HG03442 (cell line): Measurements from ENCODE around the gene CERS6.
"Not testable (repeated sequence)": the region's sequence is repeated elsewhere in the genome, so short reads cannot be mapped to it uniquely, and the experiment has no call there.

ENCODE experiments used
- ATAC-seq: cut with Tn5 transposase; IDR thresholded peaks from one replicate; pipeline ENCODE4 v1.9.1; 2021; ENCODE audit warnings: mild to moderate bottlenecking, moderate library complexity; ENCODE audit not compliant: unreplicated experiment

CERS6 gene

DNA sequence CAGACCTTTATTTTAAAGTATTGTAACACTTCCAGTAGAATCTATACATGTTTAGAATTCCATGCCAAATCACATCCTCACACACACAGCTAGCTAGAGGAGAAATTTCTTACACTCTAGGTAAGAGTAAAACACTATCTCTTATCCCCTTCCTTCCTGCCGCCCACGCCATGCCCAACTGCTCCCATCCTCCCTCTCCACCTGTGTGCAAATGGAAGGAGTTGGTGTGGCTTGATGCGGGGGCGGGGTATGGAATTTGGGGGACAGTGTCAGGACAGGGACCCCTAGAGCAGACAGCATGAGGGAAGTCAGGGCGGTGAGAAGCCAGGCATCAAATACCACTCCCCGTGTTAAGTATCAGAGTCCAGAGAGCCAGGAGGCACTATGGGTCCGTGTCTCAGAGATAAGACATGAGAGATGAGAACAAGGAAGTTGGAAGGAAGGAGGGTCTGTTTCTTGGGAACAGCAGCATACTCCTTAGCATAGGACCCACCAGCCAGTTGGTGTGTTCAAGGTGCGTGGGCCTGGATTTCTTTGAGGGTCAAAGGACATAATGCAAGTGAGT is 297.8 kb downstream of the CERS6 start:
- ATAC-seq = no peak

DNA sequence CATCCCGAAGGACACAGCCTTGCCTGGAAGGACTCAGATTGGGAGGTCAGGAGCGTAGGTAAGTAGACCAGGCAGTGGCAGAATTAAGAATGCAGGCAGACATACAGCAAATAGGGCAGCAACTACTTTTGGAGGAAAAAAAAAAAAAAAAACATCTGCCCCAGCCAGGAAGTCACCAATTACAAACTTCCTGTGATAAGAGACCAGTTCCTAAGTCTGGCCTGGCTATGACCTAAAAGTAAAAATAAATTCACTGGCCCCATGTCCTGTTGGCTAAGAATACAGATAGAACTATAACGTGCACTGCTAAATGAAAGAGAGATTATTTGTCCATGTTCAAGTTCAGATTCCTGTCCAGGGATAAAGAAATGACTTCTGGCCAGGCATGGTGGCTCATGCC is 301.2 kb downstream of the CERS6 start:
- no peak for ATAC-seq

DNA sequence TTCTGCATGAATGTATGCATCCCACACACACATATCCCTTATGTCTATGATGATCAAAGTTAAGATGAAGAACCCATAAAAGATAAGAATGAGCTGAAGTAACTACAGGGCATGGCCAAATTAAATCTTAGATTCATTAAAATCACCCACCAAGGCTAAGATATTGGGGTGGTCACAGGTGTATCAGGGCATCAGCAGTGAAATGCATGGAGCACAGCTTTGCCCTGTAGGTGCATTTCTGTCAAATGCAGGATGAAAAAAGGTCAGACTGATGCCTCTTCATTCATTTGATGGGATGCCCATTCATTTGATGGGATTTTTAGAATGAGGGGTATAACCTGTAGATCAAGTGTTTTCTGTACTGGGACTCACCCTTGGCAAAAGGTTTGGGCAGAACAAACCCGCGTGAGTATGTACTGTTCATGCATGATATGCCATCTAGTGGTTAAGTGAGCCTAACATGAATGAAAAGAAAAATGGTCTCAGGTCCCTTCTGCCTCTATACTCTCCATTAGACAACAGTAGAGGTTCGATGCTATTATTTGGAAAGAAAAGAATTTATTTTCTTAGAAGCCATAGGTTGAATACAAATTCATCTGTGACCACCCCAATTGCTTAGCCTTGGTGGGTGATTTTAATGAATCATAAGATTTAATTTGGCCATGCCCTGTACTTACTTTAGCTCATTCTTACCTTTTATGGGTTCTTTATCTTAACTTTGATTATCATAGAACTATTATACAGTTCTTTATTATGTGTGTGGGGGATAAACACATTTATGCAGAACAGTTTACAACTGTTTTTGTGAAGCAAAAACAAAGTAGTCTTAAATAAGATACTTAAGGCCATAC is 303.1 kb downstream of the CERS6 start:
- peak; percentile 87 for ATAC-seq

DNA sequence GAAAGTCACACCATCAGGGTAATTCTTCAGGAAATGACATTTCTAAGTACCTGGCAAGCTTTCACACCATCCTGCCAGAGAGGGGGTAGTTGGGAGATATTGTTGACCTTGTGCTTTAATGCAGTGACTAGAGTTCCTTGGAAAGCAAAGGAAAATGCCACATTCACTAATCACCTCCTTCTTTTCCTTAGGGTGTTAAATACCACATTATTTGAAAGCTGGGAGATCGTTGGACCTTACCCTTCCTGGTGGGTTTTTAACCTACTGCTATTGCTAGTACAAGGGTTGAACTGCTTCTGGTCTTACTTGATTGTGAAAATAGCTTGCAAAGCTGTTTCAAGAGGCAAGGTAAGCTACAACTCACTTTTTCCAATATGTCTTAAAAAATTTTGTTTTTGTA is 309.3 kb downstream of the CERS6 start:
- ATAC-seq = no peak

DNA sequence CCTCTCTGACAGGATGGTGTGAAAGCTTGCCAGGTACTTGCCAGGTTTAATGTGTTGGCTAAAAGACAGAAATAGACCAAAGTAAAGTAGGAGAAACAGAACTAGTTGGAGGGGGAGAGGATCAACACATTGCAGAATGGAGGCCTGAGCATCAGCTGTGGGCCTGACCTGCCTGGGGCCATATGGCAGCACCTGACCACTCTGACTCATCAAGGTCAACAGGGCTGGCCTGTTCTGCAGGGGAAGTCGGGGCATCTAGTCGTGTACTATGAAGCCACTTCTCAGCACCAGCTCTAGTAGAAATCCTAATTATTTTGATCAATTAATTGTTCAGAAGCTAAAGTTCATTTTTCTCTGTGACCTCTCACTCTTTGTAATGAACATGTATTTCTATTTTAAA is 310.5 kb downstream of the CERS6 start:
- ATAC-seq = no peak

DNA sequence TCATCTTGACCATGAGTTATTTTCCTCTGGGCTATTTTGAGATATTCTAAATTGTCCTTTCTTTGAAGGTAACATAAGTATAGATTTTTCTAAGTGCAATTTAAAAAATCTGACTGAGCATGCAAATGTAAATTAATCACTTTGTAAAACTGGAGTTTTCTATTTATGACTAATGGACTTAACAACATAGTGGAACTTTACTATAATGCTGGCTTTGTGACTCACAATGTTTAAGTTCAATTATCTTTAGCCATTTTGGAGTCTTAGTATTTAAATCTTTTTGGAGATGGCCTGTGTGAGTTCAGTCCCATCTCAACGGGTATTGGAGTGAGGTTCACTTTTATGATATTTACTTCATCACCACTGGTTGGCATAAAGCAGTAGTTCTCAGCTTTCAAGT is 311.2 kb downstream of the CERS6 start:
- no peak for ATAC-seq

DNA sequence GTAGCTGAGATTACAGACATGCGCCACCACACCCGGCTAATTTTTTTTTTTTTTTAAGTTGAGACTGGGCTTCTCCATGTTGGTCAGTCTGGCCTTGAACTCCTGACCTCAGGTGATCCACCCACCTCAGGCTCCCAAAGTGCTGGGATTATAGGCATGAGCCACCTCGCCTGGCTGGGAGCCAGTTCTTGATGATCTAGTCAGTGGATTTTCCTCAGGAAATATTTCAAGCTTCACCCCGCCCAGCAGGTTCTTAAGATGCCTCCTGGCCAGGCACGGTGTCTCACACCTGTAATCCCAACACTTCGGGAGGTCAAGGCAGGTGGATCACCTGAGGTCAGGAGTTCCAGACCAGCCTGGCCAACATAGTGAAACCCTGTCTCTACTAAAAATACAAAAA is 312.3 kb downstream of the CERS6 start:
- ATAC-seq = not testable (repeated sequence)

DNA sequence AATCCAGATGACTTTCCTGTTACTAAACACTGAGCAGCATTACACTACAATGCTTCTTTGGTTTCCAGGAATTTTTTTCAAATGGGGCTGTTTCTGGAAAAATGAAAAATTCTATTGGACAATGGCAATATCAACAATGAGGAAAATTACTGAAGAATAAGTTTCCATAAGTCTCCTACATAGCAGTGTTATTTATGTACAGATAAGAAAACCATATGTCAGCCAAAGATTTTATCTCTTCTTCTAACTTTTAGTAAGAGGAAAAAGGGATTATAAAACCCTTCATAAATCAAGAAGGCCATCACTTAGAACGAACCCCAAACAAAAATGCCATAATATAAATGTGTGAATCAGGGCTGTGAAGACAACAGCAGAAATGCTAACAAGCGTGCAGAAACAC is 314.7 kb downstream of the CERS6 start:
- no peak for ATAC-seq

DNA sequence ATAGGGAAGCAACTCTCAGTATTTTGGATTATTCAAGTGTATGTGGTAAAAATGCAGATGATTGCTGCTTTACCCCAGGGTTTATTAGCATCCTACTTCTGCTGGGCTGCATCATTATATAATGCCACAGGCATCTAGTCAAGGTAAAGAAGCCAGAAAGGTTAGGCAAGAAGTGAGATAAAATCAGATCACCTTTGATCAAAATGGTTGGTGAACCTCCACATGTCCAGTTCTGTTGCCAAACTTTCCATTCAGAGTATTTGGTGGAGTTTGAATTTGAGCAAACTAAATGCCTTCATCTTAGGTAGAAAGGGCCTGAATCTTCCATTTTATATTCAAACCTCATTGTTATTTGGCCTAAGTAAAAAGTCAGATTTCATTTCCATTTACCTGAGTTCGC is 316.6 kb downstream of the CERS6 start:
- ATAC-seq = no peak

DNA sequence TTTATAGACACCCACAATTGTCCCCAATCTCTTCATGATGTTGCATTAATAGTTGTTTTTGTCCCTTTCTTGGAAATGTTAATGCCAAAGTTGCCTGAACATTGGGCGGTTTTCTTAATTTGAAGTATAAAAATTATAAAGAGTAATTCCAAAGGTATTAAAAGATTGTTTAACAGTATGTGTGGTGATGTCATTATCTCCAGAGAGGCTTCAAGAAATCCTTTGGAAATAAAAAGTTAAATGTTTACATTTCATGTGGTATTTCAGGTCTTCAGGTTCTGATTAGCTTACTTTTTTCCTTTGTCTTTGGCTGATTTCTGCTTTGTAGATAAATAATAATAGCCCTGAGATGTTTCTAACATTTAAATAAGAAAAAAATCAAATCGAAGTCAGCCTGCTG is 317.1 kb downstream of the CERS6 start:
- no peak for ATAC-seq

DNA sequence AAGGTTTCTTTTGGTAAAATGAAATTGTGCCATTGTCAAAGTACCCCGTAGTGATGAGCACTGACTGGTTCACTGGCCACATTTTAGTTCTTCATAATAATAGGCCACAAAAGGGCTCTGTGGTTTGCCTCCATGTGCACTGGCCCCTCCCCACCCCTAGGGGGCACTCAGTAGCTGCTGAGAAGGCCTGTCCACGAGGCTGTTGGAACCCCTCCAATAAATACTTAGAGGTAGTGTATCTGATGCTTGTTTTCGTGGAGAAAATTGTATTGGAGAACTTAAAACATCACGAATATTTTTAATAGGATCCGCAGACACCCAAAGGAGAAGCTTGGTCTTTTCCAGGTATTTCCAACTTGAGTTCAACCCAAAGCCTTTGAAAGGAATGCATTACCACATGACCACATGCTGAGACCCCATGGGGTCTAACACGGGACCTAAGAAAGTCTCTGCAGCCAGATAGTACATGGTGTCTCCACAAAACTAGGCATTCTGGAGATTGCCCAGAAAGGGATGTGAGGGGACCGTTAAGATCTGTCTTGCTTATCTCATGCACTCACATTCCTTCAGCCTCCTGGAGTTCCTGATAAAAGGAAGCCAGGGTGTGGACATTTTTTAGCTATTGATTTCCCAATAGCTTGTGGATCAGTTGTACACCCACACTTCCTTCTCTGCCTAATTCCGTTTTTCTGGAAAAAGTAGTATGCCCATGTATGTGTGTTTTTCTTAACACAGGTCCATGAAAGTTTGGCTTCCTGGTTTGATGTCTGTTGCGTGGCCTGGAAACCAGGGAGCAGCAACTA is 317.8 kb downstream of the CERS6 start:
- ATAC-seq = peak; percentile 63

DNA sequence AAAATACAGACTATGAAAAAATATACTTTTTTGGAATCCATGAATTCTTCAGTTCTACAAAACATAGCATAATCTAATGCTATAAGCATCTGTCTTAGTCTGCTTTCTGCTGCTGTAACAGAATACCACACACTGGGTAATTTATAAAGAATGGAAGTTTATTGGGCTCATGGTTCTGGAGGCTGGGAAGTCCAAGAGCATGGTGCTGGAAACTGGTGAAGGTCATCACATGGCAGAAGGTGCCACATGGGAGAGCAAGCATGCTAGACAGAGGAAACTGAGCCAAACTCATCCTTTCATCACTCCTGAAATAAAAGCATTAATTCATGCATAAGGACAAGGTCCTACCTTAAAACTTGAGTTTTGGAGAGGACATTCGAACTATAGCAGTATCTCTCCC is 319.8 kb downstream of the CERS6 start:
- ATAC-seq = no peak

DNA sequence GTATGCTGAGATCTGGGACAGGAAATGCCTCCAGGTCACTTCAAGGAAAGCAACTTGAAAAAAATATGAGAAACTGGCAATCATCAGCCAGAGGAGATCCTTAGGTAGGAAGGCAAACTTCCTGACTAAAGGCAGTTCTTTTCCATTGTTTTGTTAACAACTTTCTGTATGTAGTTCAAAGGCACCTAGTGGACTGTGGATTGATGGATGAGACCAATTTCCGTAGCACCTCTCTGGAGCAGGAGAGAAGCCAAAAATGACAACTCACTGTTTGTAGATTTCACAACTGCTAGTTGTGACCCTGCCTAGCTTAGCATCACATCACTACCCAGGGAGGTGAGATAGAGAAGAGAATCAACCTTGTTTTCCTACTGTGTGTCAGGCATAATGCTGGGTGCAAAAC is 324.6 kb downstream of the CERS6 start:
- ATAC-seq = no peak

DNA sequence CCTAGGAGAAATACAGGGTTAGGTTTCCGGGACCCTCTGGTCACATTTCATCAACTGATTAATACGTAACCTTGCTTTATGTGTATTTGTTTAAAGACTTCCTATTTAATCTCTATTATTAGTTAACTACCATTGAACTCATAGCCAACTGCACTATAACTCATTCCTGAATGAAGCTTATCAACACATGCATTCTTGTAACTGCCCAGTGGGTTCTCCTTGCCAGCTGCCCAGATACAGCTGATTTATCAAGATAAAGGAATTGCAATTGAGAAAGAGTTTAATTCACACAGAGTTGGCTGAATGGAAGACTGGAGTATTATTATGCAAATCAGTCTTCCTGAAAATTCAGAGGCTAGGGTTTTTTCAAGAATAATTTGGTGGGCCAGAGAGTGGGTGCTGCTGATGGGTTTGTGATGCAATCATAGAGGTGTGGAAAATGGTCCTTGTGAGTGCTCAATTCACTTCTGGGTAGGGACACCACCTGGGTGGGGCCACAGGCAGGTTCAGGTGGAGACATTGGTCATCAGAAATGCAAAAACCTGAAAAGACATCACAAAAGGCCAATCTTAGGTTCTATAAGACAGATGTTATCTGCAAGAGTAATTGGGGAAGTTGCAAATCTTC is 325.2 kb downstream of the CERS6 start:
- ATAC-seq = no peak

DNA sequence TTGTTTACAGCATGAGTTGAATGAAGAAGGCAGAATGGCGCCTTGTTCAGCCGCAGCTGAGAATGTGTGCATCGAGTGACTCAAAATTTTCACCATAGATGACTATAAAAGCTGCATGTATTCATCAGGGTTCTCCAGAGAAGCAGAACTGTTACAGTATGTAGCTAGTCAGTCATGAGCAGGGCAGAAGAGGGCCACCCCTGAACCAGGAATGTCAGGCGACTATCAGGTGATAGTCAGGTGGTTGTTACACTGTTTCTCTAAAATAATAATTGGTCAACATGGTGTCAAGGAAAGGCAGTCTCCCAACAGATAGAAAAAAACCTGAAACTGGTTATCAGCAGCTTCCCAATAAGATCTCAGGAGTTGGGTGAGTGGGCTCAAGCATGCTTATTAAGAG is 326.2 kb downstream of the CERS6 start:
- no peak for ATAC-seq

DNA sequence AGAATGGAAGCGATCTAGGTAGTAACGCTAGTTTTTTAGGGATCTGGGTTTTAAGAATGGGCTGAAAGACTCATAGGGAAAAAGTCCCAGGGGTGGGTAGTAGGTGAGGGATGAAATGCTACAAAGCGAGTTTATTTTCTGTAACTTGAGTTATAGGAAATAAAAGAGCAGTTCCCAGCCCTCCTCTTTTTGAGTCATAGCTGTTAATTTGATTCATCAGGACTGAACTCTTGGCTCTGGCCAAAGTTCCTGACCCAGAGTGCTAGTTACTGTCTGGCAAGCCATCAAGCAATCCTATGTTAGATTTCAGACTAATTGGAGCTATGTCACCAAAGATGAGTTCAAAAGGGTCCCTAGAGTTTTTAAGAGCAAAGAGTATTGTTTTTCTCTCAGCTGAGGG is 328.9 kb downstream of the CERS6 start:
- no peak for ATAC-seq

DNA sequence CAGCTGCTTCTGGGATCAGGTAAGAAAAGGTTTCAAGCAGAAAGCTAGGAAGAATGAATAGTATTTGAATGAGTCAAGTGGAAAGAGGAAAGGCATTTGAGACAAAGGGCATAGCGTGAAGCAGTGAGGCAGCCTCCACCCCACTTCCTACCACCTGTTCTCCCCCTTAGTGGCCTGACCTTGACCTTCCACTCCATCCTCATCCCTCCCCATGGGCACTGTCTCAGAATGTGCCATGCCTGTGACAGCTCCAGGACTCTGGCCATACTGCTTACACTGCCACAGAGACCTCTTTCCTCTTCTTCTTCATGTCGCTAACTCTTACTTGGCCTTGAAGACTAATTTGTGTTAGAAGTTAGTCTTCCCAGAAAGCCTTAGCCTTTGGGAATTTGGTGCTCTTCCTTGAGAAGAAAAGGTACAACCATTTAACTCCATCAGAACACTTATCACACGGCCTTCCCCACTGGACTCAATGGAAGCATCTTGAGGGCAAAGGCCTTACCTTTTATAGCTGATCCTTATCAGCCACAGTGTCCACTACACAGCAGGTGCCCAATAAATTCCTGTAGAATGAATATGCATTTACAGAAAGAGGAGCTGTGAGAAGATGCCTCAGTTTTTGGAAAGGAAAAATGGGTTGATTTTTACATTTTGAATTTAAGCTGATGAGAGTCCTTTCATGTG is 331.2 kb downstream of the CERS6 start:
- no peak for ATAC-seq

DNA sequence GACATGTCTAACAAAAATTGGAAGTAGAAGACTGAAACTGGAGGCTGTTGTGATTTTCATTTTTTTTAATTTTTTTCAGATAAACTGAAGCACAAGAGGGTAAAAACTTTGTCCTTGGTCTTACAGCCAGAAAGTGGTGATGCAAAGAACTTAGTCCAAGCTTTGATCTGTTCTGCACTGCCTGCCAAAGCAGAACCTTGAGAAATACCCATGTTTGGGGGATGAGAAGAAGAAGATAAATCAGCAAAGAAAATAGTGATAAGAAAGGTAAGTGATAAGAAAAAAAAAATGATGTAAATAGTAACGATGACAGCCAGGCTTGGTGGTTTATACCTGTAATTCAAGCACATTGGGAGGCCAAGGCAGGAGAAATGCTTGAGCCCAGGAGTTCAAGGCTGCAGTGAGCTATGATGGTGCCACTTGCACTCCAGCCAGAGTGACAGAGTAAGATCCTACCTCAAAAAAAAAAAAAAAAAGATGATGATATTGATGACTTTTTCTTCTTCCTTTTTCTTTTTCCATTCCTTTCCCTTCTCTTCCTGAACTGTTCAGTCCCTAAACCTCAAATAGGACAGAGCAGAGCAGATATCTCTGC is 331.8 kb downstream of the CERS6 start:
- ATAC-seq = no peak

DNA sequence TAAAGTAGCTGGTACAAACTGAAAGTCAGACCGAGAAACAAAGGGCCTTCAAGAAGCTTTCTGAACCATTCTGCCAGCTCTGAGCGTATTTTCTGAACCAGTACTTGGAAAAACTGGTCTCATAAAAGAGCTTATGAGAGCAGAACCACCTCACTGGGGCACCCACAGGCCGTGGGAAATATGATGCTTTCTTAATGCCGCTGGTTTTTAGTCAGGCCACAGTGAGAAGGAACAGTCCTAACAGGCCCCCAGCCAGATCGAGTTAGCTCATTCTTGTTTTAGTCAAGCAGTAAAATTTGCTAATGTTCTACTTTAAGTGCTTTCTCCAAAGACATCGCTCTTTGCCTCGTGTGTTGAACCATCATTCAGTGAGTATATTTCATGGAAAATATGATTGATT is 333.7 kb downstream of the CERS6 start:
- no peak for ATAC-seq

DNA sequence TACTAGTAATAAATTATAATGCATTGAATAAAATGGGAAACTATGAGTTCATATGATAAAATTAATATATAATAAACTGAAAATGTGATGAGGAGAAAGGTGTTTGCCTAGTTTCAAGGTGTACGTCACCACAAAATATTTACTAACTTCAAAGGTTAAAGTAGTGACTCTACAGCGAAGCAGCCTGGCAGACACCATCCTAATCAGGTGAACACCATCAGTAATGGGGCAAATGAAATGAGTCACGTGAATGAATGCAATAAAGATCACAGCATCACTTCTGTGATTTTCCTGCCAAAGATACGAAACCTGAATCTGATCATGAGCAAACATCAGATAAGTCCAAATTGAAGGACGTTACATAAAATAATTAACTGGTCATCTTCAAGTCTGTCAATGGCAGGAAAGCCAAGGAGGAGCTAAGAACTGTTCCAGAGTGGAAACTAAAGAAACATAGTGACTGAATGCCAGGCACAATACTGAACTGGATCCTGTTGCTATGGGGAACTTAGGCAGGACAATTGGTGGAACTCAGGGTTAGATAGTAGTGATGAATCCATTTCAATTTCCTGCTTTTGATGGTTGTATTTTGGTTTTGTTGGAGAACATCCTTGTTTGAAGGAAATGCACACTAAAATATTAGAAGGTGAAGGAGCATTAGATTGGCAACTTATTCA is 334.3 kb downstream of the CERS6 start:
- ATAC-seq = no peak
